HEK293 (cell line): ENCODE measurements around the gene PPP4C.
A peak's percentile ranks its signal among the peaks of the same experiment; 100 is the strongest.

Experiments
- CTCF ChIA-PET: fragments of 350-600 bp; formaldehyde crosslinking; extraction: SDS; loops from one replicate; lab custom pipeline; 2021; ENCODE audit warnings: antibody characterized with exemption; lab: Yijun Ruan, JAX
- POLR2A ChIA-PET: fragments of 300-600 bp; formaldehyde crosslinking; extraction: SDS; loops from one replicate; lab custom pipeline; 2020; ENCODE audit warnings: antibody characterized with exemption, inconsistent platforms; lab: Yijun Ruan, JAX
- H3K27ac ChIP-seq: fragments of 200-500 bp; sonication (Bioruptor generic); 2 replicates; pipeline ENCODE4 v1.5.1; 2014; ENCODE audit warnings: low read depth, low read length, control low read depth, inconsistent platforms; ENCODE audit errors: extremely low read depth
- H3K36me3 ChIP-seq, 2 experiments: fragments of 200-500 bp in 1 of 2; sonication (Bioruptor generic) in 1 of 2; 1 replicate in 1 of 2; 2 replicates in 1 of 2; pipeline ENCODE4 v1.5.1; 2014 to 2017; ENCODE audit warnings: inconsistent platforms in 2 of 2, low read length in 2 of 2; ENCODE audit not compliant: control insufficient read depth in 2 of 2, insufficient read depth in 1 of 2
- H3K4me1 ChIP-seq: fragments of 200-500 bp; sonication (Bioruptor generic); 2 replicates; pipeline ENCODE4 v1.5.1; 2014; ENCODE audit warnings: mild to moderate bottlenecking, low read length, inconsistent platforms; ENCODE audit not compliant: control insufficient read depth, insufficient read depth
- H3K4me3 ChIP-seq: 2 replicates; pipeline ENCODE4 v1.5.1; 2011; ENCODE audit warnings: low read depth, mild to moderate bottlenecking, control low read depth, low read length, moderate library complexity
- H3K9me3 ChIP-seq: fragments of 200-500 bp; sonication (Bioruptor generic); 2 replicates; pipeline ENCODE4 v1.5.1; 2014; ENCODE audit warnings: low read depth, low read length, inconsistent platforms; ENCODE audit not compliant: control insufficient read depth, insufficient read depth
- GLI4 ChIP-seq: fragments of 450-650 bp; formaldehyde crosslinking; IDR thresholded peaks from 2 replicates; pipeline ENCODE4 v1.5.1; 2016; ENCODE audit warnings: missing biosample characterization, missing genetic modification characterization
- GLIS1 ChIP-seq: fragments of 450-650 bp; formaldehyde crosslinking; IDR thresholded peaks from 2 replicates; pipeline ENCODE4 v1.5.1; 2016; ENCODE audit warnings: missing biosample characterization, missing genetic modification characterization
- GLIS2 ChIP-seq: fragments of 450-650 bp; formaldehyde crosslinking; IDR thresholded peaks from 2 replicates; pipeline ENCODE4 v1.5.1; 2016; ENCODE audit warnings: missing biosample characterization, missing genetic modification characterization
- HOXA7 ChIP-seq: sonication (generic); formaldehyde crosslinking; IDR thresholded peaks from 2 replicates; pipeline ENCODE4 v1.8.1; 2022; ENCODE audit warnings: missing genetic modification reagents, borderline replicate concordance
- KLF9 ChIP-seq: fragments of 450-650 bp; formaldehyde crosslinking; IDR thresholded peaks from 2 replicates; pipeline ENCODE4 v1.5.1; 2016; ENCODE audit warnings: missing biosample characterization, missing genetic modification characterization, low read depth
- SALL2 ChIP-seq: fragments of 450-650 bp; formaldehyde crosslinking; IDR thresholded peaks from 2 replicates; pipeline ENCODE4 v1.5.0; 2017; ENCODE audit warnings: missing biosample characterization, mild to moderate bottlenecking, missing genetic modification characterization, borderline replicate concordance
- SETDB1 ChIP-seq: IDR thresholded peaks from one replicate; pipeline ENCODE4 v1.6.1; 2017; ENCODE audit warnings: mild to moderate bottlenecking, low read length, moderate library complexity, mixed read lengths; ENCODE audit not compliant: insufficient read length
- YY1 ChIP-seq: fragments of 450-650 bp; formaldehyde crosslinking; IDR thresholded peaks from 2 replicates; pipeline ENCODE4 v1.5.1; 2018; ENCODE audit warnings: missing biosample characterization, missing genetic modification characterization
- ZBTB20 ChIP-seq: fragments of 450-650 bp; formaldehyde crosslinking; IDR thresholded peaks from 2 replicates; pipeline ENCODE4 v1.5.1; 2016; ENCODE audit warnings: missing biosample characterization, missing genetic modification characterization
- ZEB2 ChIP-seq: fragments of 450-650 bp; formaldehyde crosslinking; IDR thresholded peaks from 2 replicates; pipeline ENCODE4 v1.5.1; 2016; ENCODE audit warnings: missing biosample characterization, missing genetic modification characterization
- ZNF10 ChIP-seq: fragments of 450-650 bp; formaldehyde crosslinking; IDR thresholded peaks from 2 replicates; pipeline ENCODE4 v1.5.1; 2017; ENCODE audit warnings: missing biosample characterization, missing genetic modification characterization
- ZNF112 ChIP-seq: fragments of 450-650 bp; formaldehyde crosslinking; IDR thresholded peaks from 2 replicates; pipeline ENCODE4 v1.5.0; 2017; ENCODE audit warnings: missing biosample characterization, missing genetic modification characterization
- ZNF155 ChIP-seq: fragments of 450-650 bp; formaldehyde crosslinking; IDR thresholded peaks from 2 replicates; pipeline ENCODE4 v1.5.1; 2016; ENCODE audit warnings: missing biosample characterization, missing genetic modification characterization
- ZNF335 ChIP-seq: fragments of 450-650 bp; formaldehyde crosslinking; conservative IDR thresholded peaks from 2 replicates; pipeline ENCODE4 v1.5.1; 2016; ENCODE audit warnings: missing biosample characterization, missing genetic modification characterization
- ZNF394 ChIP-seq: fragments of 450-650 bp; formaldehyde crosslinking; IDR thresholded peaks from 2 replicates; pipeline ENCODE4 v1.5.1; 2016; ENCODE audit warnings: missing biosample characterization, missing genetic modification characterization, mild to moderate bottlenecking, moderate library complexity, borderline replicate concordance
- ZNF585B ChIP-seq: fragments of 450-650 bp; formaldehyde crosslinking; IDR thresholded peaks from 2 replicates; pipeline ENCODE4 v1.5.1; 2016; ENCODE audit warnings: missing biosample characterization, missing genetic modification characterization
- ZNF600 ChIP-seq: fragments of 450-650 bp; formaldehyde crosslinking; IDR thresholded peaks from 2 replicates; pipeline ENCODE4 v1.5.1; 2016; ENCODE audit warnings: missing biosample characterization, missing genetic modification characterization
- ZNF624 ChIP-seq: fragments of 450-650 bp; formaldehyde crosslinking; IDR thresholded peaks from 2 replicates; pipeline ENCODE4 v1.5.1; 2017; ENCODE audit warnings: missing biosample characterization, missing genetic modification characterization
- ZNF677 ChIP-seq: fragments of 450-650 bp; IDR thresholded peaks from 2 replicates; pipeline ENCODE4 v1.5.0; 2018; ENCODE audit warnings: missing biosample characterization, mild to moderate bottlenecking, missing genetic modification characterization, moderate library complexity
- ZSCAN23 ChIP-seq: fragments of 450-650 bp; formaldehyde crosslinking; IDR thresholded peaks from 2 replicates; pipeline ENCODE4 v1.5.1; 2016; ENCODE audit warnings: missing biosample characterization, missing genetic modification characterization
- TF ChIP-seq, protein P1 (sequence below): fragments of 450-650 bp; formaldehyde crosslinking; IDR thresholded peaks from 2 replicates; pipeline ENCODE4 v1.5.1; 2017; ENCODE audit warnings: missing biosample characterization, missing genetic modification characterization
- TF ChIP-seq, protein P2 (sequence below): fragments of 450-650 bp; formaldehyde crosslinking; IDR thresholded peaks from 2 replicates; pipeline ENCODE4 v1.5.1; 2016; ENCODE audit warnings: missing biosample characterization, missing genetic modification characterization
- TF ChIP-seq, protein P3 (sequence below): fragments of 450-650 bp; formaldehyde crosslinking; IDR thresholded peaks from 2 replicates; pipeline ENCODE4 v1.5.1; 2017; ENCODE audit warnings: missing biosample characterization, missing genetic modification characterization
- TF ChIP-seq, protein P4 (sequence below): fragments of 450-650 bp; formaldehyde crosslinking; IDR thresholded peaks from 2 replicates; pipeline ENCODE4 v1.5.1; 2017; ENCODE audit warnings: missing biosample characterization, missing genetic modification characterization
- TF ChIP-seq, protein P5 (sequence below): fragments of 450-650 bp; formaldehyde crosslinking; IDR thresholded peaks from 2 replicates; pipeline ENCODE4 v1.5.1; 2016; ENCODE audit warnings: missing biosample characterization, missing genetic modification characterization

The PPP4C gene

DNA sequence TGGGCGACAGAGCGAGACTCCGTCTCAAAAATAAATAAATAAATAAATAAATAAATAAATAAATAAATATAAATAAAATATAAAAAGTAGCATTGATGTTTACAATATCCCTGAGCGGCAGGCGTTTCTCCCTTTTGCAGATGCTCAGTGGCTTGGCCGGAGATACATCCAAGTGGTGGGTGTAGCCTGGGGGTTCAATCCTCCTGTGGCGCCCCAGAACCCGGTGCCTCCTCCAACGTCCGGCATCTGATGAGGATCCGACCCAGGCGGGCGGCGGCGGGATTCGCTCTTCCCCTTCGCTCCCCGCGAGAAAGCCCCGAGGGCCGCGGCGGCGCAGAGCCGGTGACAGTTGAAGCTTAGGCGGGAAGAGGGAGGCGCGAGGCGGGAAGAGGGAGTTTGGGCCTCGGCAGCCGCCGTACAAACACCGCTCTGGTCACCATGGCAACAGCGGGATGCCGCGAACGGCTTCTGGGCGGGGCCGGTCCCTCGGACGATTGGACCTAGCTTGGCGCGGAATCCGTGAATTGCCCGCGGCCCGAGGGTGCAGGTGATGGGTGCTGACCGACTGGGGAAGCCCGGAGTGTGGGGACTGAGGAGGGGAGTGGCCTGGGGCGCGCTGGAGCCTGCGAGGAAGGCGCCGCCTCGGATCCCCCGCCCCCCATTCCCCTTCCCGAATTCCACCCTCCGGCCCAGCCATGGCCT is 23.0 kb upstream of the PPP4C start (continued):
- peak; percentile 100 for TF ChIP-seq ZNF394 (tag by site-specific recombination)
- peak; percentile 17 for TF ChIP-seq SETDB1
- no peak for TF ChIP-seq ZNF112 (tag by site-specific recombination)
- TF ChIP-seq GLI4 (tag by site-specific recombination) = no peak
- TF ChIP-seq, protein P1, sequence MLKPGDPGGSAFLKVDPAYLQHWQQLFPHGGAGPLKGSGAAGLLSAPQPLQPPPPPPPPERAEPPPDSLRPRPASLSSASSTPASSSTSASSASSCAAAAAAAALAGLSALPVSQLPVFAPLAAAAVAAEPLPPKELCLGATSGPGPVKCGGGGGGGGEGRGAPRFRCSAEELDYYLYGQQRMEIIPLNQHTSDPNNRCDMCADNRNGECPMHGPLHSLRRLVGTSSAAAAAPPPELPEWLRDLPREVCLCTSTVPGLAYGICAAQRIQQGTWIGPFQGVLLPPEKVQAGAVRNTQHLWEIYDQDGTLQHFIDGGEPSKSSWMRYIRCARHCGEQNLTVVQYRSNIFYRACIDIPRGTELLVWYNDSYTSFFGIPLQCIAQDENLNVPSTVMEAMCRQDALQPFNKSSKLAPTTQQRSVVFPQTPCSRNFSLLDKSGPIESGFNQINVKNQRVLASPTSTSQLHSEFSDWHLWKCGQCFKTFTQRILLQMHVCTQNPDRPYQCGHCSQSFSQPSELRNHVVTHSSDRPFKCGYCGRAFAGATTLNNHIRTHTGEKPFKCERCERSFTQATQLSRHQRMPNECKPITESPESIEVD (tag by site-specific recombination) = no peak
- TF ChIP-seq GLIS1 = peak; percentile 26; the same call in 1 of the 2 replicates
- peak; percentile 97 for TF ChIP-seq ZEB2 (tag by site-specific recombination)
- TF ChIP-seq ZNF677 (tag by site-specific recombination) = no peak
- TF ChIP-seq, protein P2, sequence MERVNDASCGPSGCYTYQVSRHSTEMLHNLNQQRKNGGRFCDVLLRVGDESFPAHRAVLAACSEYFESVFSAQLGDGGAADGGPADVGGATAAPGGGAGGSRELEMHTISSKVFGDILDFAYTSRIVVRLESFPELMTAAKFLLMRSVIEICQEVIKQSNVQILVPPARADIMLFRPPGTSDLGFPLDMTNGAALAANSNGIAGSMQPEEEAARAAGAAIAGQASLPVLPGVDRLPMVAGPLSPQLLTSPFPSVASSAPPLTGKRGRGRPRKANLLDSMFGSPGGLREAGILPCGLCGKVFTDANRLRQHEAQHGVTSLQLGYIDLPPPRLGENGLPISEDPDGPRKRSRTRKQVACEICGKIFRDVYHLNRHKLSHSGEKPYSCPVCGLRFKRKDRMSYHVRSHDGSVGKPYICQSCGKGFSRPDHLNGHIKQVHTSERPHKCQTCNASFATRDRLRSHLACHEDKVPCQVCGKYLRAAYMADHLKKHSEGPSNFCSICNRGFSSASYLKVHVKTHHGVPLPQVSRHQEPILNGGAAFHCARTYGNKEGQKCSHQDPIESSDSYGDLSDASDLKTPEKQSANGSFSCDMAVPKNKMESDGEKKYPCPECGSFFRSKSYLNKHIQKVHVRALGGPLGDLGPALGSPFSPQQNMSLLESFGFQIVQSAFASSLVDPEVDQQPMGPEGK (tag by site-specific recombination) = peak; percentile 84

DNA sequence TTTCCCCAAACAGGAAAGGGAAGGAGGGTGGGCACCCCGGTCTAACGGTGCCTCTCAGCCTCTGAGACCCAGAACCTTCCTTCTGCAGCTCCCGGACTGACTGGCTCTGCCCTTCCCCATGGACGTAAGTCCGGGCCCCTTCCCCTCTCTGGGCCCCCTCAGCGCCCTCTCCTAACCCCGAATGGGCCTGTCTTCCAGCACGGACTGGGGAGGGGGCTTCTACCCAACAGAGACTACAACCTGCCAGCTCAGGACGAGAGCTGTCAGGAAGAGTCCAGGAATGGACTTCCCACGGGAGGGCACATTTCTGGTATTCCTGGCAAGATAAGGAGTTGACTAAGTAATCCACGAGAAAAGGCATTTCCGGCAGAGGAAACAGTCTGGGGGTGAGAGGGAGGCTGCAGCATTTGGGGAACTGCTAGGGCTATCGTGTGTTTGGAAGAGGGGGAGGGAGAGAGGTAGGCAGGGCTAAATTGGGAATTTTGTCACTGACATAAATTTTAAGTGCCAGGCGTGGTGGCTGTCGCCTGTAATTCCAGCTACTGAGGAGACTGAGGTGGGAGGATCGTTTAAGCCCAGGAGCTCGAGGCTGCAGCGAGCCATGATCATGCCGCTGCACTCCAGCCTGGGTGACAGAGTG is 22.3 kb upstream of the PPP4C start:
- H3K9me3 ChIP-seq = no peaks in the 10 kb centered on the region
- POLR2A ChIA-PET = interaction anchor here (0.7 to 6.5 kb wide), 10 partner anchors 8 to 605 kb away, joined by 3 to 66 read pairs (median 4); partner anchors contain the start of genes ALDOA, CORO1A, FBRS and PPP4C
- peak overlapping the region; percentile 65 for H3K27ac ChIP-seq
- CTCF ChIA-PET = interaction anchor here (0.5 to 2.9 kb wide), 4 partner anchors 13 to 1492 kb away, joined by 3 to 25 read pairs (median 4); partner anchors contain the start of gene ALDOA
- H3K4me3 ChIP-seq = peak overlapping the region; percentile 63
- H3K36me3 ChIP-seq = peaks cover 0 to 11% of the 10 kb centered on the region in 2 experiments; a peak in 2 of 3 replicates
- peaks cover 3% of the 10 kb centered on the region; the same call in 1 of the 2 replicates for H3K4me1 ChIP-seq
- TF ChIP-seq ZNF155 (tag by site-specific recombination) (no peak), ZNF624 (tag by site-specific recombination) (no peak), GLIS2 (tag by site-specific recombination) (peak; percentile 36; the same call in 1 of the 2 replicates), ZNF585B (no peak), ZNF335 (tag by site-specific recombination) (peak; percentile 92), ZNF600 (tag by site-specific recombination) (peak; percentile 65), ZBTB20 (peak; percentile 93), YY1 (tag by site-specific recombination) (no peak), ZSCAN23 (no peak), KLF9 (tag by site-specific recombination) (no peak; the same call in 1 of the 2 replicates), SALL2 (tag by site-specific recombination) (no peak), SETDB1 (no peak), ZNF10 (tag by site-specific recombination) (no peak), HOXA7 (no peak)
- TF ChIP-seq, protein P3, sequence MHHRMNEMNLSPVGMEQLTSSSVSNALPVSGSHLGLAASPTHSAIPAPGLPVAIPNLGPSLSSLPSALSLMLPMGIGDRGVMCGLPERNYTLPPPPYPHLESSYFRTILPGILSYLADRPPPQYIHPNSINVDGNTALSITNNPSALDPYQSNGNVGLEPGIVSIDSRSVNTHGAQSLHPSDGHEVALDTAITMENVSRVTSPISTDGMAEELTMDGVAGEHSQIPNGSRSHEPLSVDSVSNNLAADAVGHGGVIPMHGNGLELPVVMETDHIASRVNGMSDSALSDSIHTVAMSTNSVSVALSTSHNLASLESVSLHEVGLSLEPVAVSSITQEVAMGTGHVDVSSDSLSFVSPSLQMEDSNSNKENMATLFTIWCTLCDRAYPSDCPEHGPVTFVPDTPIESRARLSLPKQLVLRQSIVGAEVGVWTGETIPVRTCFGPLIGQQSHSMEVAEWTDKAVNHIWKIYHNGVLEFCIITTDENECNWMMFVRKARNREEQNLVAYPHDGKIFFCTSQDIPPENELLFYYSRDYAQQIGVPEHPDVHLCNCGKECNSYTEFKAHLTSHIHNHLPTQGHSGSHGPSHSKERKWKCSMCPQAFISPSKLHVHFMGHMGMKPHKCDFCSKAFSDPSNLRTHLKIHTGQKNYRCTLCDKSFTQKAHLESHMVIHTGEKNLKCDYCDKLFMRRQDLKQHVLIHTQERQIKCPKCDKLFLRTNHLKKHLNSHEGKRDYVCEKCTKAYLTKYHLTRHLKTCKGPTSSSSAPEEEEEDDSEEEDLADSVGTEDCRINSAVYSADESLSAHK = no peak
- TF ChIP-seq, protein P4, sequence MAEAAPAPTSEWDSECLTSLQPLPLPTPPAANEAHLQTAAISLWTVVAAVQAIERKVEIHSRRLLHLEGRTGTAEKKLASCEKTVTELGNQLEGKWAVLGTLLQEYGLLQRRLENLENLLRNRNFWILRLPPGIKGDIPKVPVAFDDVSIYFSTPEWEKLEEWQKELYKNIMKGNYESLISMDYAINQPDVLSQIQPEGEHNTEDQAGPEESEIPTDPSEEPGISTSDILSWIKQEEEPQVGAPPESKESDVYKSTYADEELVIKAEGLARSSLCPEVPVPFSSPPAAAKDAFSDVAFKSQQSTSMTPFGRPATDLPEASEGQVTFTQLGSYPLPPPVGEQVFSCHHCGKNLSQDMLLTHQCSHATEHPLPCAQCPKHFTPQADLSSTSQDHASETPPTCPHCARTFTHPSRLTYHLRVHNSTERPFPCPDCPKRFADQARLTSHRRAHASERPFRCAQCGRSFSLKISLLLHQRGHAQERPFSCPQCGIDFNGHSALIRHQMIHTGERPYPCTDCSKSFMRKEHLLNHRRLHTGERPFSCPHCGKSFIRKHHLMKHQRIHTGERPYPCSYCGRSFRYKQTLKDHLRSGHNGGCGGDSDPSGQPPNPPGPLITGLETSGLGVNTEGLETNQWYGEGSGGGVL (tag by site-specific recombination) = peak; percentile 94
- TF ChIP-seq, protein P5, sequence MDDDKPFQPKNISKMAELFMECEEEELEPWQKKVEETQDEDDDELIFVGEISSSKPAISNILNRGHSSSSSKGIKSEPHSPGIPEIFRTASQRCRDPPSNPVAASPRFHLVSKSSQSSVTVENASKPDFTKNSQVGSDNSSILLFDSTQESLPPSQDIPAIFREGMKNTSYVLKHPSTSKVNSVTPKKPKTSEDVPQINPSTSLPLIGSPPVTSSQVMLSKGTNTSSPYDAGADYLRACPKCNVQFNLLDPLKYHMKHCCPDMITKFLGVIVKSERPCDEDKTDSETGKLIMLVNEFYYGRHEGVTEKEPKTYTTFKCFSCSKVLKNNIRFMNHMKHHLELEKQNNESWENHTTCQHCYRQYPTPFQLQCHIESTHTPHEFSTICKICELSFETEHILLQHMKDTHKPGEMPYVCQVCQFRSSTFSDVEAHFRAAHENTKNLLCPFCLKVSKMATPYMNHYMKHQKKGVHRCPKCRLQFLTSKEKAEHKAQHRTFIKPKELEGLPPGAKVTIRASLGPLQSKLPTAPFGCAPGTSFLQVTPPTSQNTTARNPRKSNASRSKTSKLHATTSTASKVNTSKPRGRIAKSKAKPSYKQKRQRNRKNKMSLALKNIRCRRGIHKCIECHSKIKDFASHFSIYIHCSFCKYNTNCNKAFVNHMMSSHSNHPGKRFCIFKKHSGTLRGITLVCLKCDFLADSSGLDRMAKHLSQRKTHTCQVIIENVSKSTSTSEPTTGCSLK = no peak
